ENCODE measurements around the gene GPC6.

Gene GPC6

DNA sequence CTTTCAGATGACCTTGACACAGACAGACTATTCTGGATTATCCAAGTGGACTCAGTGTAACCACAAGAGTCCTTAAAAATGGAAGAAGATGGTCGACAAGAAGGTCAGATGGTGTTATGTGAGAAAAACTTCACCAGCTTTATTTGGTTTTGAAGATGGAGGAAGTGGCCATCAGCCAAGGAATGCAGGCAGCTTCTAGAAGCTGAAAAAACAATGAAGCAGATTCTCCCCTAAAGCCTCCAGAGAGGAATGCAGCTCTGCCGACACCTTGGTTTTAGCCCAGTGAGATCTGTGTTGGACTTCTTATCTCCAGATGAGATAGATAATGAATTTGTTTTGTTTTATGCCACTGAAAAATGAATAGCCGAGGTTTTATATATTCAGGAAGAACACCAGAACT lies 751.4 kb downstream of the GPC6 start:
- no peak overlapping the region for H3K4me3 ChIP-seq (ENCODE audit: low read length)
- TF ChIP-seq, protein P1, sequence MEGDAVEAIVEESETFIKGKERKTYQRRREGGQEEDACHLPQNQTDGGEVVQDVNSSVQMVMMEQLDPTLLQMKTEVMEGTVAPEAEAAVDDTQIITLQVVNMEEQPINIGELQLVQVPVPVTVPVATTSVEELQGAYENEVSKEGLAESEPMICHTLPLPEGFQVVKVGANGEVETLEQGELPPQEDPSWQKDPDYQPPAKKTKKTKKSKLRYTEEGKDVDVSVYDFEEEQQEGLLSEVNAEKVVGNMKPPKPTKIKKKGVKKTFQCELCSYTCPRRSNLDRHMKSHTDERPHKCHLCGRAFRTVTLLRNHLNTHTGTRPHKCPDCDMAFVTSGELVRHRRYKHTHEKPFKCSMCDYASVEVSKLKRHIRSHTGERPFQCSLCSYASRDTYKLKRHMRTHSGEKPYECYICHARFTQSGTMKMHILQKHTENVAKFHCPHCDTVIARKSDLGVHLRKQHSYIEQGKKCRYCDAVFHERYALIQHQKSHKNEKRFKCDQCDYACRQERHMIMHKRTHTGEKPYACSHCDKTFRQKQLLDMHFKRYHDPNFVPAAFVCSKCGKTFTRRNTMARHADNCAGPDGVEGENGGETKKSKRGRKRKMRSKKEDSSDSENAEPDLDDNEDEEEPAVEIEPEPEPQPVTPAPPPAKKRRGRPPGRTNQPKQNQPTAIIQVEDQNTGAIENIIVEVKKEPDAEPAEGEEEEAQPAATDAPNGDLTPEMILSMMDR (conservative IDR thresholded peaks at IDR 0.05; ENCODE audit: low read length): no peak
- DNase-seq (ENCODE audit: low read depth): peak; percentile 13

DNA sequence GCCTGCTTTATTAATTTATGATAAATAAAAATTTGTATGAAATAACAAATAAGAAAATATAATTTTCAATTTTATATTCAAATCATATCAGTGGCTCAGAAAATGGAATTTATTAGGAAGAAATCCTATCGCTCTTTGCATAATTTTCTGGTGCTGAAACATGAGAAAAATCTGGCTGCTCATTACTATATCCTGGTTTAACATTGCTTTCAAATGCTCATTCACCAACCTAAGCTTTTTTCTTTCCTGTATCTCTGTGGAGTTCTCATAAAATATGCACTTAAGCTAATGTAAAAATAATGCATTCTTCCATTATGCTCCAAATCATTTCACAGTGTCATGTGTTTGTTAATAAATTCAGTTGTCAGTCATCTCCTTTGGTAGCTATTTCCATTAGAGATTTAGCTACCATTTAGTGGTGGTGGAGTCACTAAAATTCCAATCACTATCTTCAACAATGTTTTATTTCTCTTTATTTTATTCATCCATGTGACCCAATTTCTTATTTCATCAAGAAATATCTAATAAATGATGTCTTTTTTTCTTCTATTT lies 754.9 kb downstream of the GPC6 start:
- H3K4me3 ChIP-seq (ENCODE audit: low read length): no peak overlapping the region
- TF ChIP-seq, protein P1 (conservative IDR thresholded peaks at IDR 0.05; ENCODE audit: low read length): no peak
- DNase-seq (ENCODE audit: low read depth): no peak

DNA sequence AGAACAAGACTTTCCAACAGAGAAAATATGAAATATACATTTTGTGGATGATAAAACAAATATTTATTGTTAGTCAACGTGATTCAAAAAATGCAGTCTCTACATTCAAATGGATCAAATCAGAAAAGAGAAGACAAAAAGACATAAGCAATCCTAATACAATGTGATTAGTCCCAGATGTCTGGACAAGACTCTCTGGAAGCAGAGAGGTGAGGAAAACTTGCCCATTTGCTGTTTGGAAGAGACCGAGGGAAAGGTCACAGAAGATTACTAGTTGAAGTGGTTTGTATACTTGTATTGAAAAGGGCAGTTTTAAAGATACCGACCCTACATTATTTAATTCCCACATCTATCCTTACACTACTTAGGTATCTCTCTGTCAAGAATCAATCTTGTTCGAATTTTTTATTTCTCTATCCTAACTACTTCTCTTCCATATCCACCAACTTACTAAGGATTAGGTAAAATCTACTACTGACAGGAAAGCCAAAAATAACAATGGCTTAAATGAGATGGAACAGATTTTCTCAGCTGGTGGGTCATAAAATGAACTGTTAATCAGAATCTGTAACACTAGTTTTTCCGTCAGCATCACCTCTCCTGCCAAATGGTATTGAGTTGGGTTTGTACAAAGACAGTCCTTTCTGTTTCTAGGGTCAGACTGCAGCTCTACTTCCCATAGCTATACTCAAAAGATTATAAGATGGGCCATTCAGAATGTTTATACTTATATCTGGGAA lies 755.7 kb downstream of the GPC6 start:
- no peak for DNase-seq (ENCODE audit: low read depth)
- H3K4me3 ChIP-seq (ENCODE audit: low read length): no peak overlapping the region
- TF ChIP-seq, protein P1 (conservative IDR thresholded peaks at IDR 0.05; ENCODE audit: low read length): no peak

DNA sequence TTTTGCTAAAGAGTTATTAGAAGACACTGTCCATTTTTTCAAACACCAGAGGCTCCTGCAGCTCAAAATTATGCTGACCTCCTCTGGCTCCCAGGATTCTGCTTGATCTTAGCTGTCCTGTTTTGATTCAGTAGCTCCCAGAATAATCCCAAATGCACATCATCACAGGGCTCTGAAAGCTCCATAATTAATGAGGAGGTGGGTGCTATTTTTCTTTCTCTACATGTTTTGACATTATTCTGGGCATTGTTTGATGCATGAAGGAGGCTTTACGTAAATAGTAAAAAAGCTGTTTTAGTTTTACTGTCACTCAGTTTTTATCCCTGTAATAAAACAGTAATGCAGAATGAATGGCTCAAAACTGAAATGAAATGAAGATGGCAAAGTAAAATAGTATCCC lies 757.4 kb downstream of the GPC6 start:
- no peak for DNase-seq (ENCODE audit: low read depth)
- no peak overlapping the region for H3K4me3 ChIP-seq (ENCODE audit: low read length)
- TF ChIP-seq, protein P1 (conservative IDR thresholded peaks at IDR 0.05; ENCODE audit: low read length): no peak

DNA sequence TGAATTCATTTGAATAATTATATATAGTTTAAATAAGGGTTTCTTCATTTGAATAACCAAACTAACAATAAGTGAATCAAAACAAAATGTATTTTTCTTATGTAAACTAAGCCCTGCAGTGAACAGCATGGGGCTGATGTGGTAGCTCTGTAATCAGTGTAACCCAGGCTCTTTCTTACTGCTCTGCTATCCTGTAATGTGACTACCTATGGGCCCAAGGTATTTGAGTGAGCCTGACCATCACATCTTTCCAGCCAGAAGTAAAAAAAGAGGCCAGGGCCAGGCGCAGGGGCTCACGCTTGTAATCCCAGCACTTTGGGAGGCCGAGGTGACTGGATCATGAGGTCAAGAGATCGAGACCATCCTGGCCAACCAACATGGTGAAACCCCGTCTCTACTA lies 758.3 kb downstream of the GPC6 start:
- TF ChIP-seq, protein P1 (conservative IDR thresholded peaks at IDR 0.05; ENCODE audit: low read length): no peak
- no peak for DNase-seq (ENCODE audit: low read depth)
- H3K4me3 ChIP-seq (ENCODE audit: low read length): no peak overlapping the region

DNA sequence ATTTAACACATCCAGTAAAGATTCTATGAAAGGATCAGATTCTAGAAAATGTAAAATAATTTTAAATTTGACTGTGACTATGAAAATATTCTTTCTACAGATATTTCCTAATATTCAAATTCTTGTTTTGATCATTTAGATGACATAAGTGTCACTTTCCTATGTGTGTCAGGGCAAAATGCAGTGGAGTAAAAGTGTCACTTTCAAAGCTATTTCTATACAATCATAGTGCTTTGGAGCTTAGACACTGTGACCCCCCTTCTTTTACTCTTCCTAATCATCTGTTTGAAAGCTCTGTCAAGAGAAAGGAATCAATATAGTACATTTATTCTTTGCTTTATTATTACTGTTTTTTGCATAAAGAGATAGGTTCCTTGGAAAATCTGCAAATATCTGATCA lies 760.9 kb downstream of the GPC6 start:
- no peak overlapping the region for H3K4me3 ChIP-seq (ENCODE audit: low read length)
- no peak for DNase-seq (ENCODE audit: low read depth)
- TF ChIP-seq, protein P1 (conservative IDR thresholded peaks at IDR 0.05; ENCODE audit: low read length): no peak

DNA sequence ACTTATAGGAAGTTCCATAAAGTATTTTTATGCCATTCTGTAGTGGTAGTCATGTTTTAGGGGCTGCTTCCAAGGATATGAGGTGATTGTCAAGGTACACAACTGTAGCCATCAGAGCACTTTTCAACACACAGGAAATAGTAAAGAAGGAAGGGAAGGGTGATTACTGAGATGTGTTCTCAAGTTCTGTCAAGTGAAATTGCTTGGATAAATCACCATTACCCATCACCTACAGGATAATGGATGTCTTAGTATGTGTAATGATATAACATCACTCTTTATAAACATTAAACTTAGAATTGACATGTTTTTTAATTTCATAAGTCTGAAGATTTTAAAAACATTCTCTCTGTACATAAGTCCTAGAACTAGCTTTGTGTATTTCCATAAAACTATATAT lies 765.0 kb downstream of the GPC6 start:
- DNase-seq (ENCODE audit: low read depth): no peak
- TF ChIP-seq, protein P1 (conservative IDR thresholded peaks at IDR 0.05; ENCODE audit: low read length): no peak
- H3K4me3 ChIP-seq (ENCODE audit: low read length): no peak overlapping the region
